Uterus (tissue), 2 donors: ENCODE results near the gene TRANK1.

Source experiments
- CTCF ChIP-seq, 4 experiments: fragments of 200-600 bp in 2 of 4; fragments of 450-650 bp in 2 of 4; sonication (generic) in 2 of 4; IDR thresholded peaks; one replicate each; pipeline ENCODE4 v1.5.1; 2016 to 2019; ENCODE audit warnings: antibody characterized with exemption in 4 of 4, mild to moderate bottlenecking in 2 of 4, moderate library complexity in 1 of 4
- POLR2A ChIP-seq, 2 donors: fragments of 450-650 bp; IDR thresholded peaks; one replicate each; pipeline ENCODE4 v1.6.1; 2016; ENCODE audit warnings: antibody characterized with exemption in 2 of 2, mild to moderate bottlenecking in 1 of 2, moderate library complexity in 1 of 2

DNA sequence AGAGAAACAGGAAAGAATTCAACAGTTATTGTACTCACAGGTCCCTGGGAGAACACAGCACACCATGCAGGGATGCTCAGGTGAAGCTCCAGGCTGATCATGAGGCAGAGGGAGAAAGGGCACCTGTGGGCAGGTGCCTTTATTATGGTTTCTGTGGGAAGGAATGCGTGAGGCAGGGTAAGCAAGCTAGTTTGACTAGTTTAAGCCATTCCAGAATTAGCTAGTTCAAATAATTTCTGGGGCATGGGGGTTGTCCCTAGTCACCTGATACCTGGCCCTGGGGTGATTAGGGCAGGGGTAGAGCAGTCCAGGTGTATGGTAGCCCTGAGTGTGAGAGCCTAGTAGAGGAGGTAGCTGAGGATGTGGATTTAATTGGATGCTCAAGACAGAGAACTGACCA lies 132.6 kb downstream of the TRANK1 start:
- TF ChIP-seq CTCF (IDR thresholded peaks at IDR 0.05): no peak
- TF ChIP-seq POLR2A (IDR thresholded peaks at IDR 0.05): no peak
